ENCODE data around the gene APOO.

Gene APOO

GRCh38 chrX:23811656-23812055 lies 96.1 kb downstream of the APOO start:
- no peaks in the 10 kb centered on the region for H3K9me3 ChIP-seq (ENCODE audit: control insufficient read depth in 1 of 2, low read length in 2 of 2)

GRCh38 chrX:23811108-23811651 lies 96.6 kb downstream of the APOO start:
- peaks cover 0 to 5% of the 10 kb centered on the region in 2 donors for H3K4me1 ChIP-seq (ENCODE audit: control insufficient read depth in 1 of 2, insufficient read depth in 2 of 2, low read length in 2 of 2)
- H3K9me3 ChIP-seq (ENCODE audit: control insufficient read depth in 1 of 2, low read length in 2 of 2), result no peaks in the 10 kb centered on the region
- no peak overlapping the region for H3K4me3 ChIP-seq (ENCODE audit: low read depth in 1 of 2, low read length in 2 of 2)
- no peaks in the 10 kb centered on the region for H3K27me3 ChIP-seq (ENCODE audit: control insufficient read depth in 1 of 2, insufficient read depth in 2 of 2, low read length in 2 of 2)
- no peak overlapping the region for H3K9ac ChIP-seq (ENCODE audit: low read depth in 1 of 2, low read length in 2 of 2)
- H3K27ac ChIP-seq (ENCODE audit: low read depth, low read length), result no peak overlapping the region
- no peaks in the 10 kb centered on the region for H3K36me3 ChIP-seq (ENCODE audit: control insufficient read depth in 1 of 2, insufficient read depth in 2 of 2, low read length in 2 of 2)

More at GRCh38 chrX:23811656-23812055, 96.1 kb downstream of the APOO start:
- H3K9ac ChIP-seq (ENCODE audit: low read depth in 1 of 2, low read length in 2 of 2), result no peak overlapping the region
- no peaks in the 10 kb centered on the region for H3K36me3 ChIP-seq (ENCODE audit: control insufficient read depth in 1 of 2, insufficient read depth in 2 of 2, low read length in 2 of 2)
- H3K4me3 ChIP-seq (ENCODE audit: low read depth in 1 of 2, low read length in 2 of 2), result no peak overlapping the region
- no peaks in the 10 kb centered on the region for H3K27me3 ChIP-seq (ENCODE audit: control insufficient read depth in 1 of 2, insufficient read depth in 2 of 2, low read length in 2 of 2)
- peaks cover 0 to 5% of the 10 kb centered on the region in 2 donors for H3K4me1 ChIP-seq (ENCODE audit: control insufficient read depth in 1 of 2, insufficient read depth in 2 of 2, low read length in 2 of 2)
- no peak overlapping the region for H3K27ac ChIP-seq (ENCODE audit: low read depth, low read length)

- no peak overlapping the region for H3K27ac ChIP-seq (ENCODE audit: low read depth, low read length)
- H3K9ac ChIP-seq (ENCODE audit: low read depth in 1 of 2, low read length in 2 of 2), result no peak overlapping the region
- no peaks in the 10 kb centered on the region for H3K27me3 ChIP-seq (ENCODE audit: control insufficient read depth in 1 of 2, insufficient read depth in 2 of 2, low read length in 2 of 2)
- H3K36me3 ChIP-seq (ENCODE audit: control insufficient read depth in 1 of 2, insufficient read depth in 2 of 2, low read length in 2 of 2), result no peaks in the 10 kb centered on the region
- peaks cover 0 to 5% of the 10 kb centered on the region in 2 donors for H3K4me1 ChIP-seq (ENCODE audit: control insufficient read depth in 1 of 2, insufficient read depth in 2 of 2, low read length in 2 of 2)
- H3K4me3 ChIP-seq (ENCODE audit: low read depth in 1 of 2, low read length in 2 of 2), result no peak overlapping the region
- no peaks in the 10 kb centered on the region for H3K9me3 ChIP-seq (ENCODE audit: control insufficient read depth in 1 of 2, low read length in 2 of 2)
These were observed 97.5 kb downstream of the APOO start for GRCh38 chrX:23810279-23810678.

GRCh38 chrX:23805389-23805788 lies 102.3 kb downstream of the APOO start:
- Histone ChIP-seq H3K36me3 (ENCODE audit: control insufficient read depth in 1 of 2, insufficient read depth in 2 of 2, low read length in 2 of 2) (no peaks in the 10 kb centered on the region), H3K4me3 (ENCODE audit: low read depth in 1 of 2, low read length in 2 of 2) (no peak overlapping the region), H3K4me1 (ENCODE audit: control insufficient read depth in 1 of 2, insufficient read depth in 2 of 2, low read length in 2 of 2) (peaks cover 9 to 14% of the 10 kb centered on the region in 2 donors), H3K9ac (ENCODE audit: low read depth in 1 of 2, low read length in 2 of 2) (no peak overlapping the region), H3K27ac (ENCODE audit: low read depth, low read length) (no peak overlapping the region), H3K9me3 (ENCODE audit: control insufficient read depth in 1 of 2, low read length in 2 of 2) (no peaks in the 10 kb centered on the region), H3K27me3 (ENCODE audit: control insufficient read depth in 1 of 2, insufficient read depth in 2 of 2, low read length in 2 of 2) (no peaks in the 10 kb centered on the region)

GRCh38 chrX:23804578-23804977 lies 103.2 kb downstream of the APOO start:
- no peak overlapping the region for H3K9ac ChIP-seq (ENCODE audit: low read depth in 1 of 2, low read length in 2 of 2)
- H3K4me3 ChIP-seq (ENCODE audit: low read depth in 1 of 2, low read length in 2 of 2), result no peak overlapping the region
- H3K36me3 ChIP-seq (ENCODE audit: control insufficient read depth in 1 of 2, insufficient read depth in 2 of 2, low read length in 2 of 2), result no peaks in the 10 kb centered on the region
- peaks cover 9 to 14% of the 10 kb centered on the region in 2 donors for H3K4me1 ChIP-seq (ENCODE audit: control insufficient read depth in 1 of 2, insufficient read depth in 2 of 2, low read length in 2 of 2)
- H3K27ac ChIP-seq (ENCODE audit: low read depth, low read length), result no peak overlapping the region
- no peaks in the 10 kb centered on the region for H3K27me3 ChIP-seq (ENCODE audit: control insufficient read depth in 1 of 2, insufficient read depth in 2 of 2, low read length in 2 of 2)
- no peaks in the 10 kb centered on the region for H3K9me3 ChIP-seq (ENCODE audit: control insufficient read depth in 1 of 2, low read length in 2 of 2)

- H3K4me1 ChIP-seq (ENCODE audit: control insufficient read depth in 1 of 2, insufficient read depth in 2 of 2, low read length in 2 of 2), result peaks cover 13 to 14% of the 10 kb centered on the region in 2 donors
- H3K36me3 ChIP-seq (ENCODE audit: control insufficient read depth in 1 of 2, insufficient read depth in 2 of 2, low read length in 2 of 2), result no peaks in the 10 kb centered on the region
- no peak overlapping the region for H3K9ac ChIP-seq (ENCODE audit: low read depth in 1 of 2, low read length in 2 of 2)
- no peak overlapping the region for H3K4me3 ChIP-seq (ENCODE audit: low read depth in 1 of 2, low read length in 2 of 2)
- H3K27ac ChIP-seq (ENCODE audit: low read depth, low read length), result peak overlapping the region; percentile 20
- H3K27me3 ChIP-seq (ENCODE audit: control insufficient read depth in 1 of 2, insufficient read depth in 2 of 2, low read length in 2 of 2), result no peaks in the 10 kb centered on the region
- H3K9me3 ChIP-seq (ENCODE audit: control insufficient read depth in 1 of 2, low read length in 2 of 2), result no peaks in the 10 kb centered on the region
These were observed 103.8 kb downstream of the APOO start for GRCh38 chrX:23803931-23804381.

GRCh38 chrX:23802431-23802830 lies 105.3 kb downstream of the APOO start:
- no peaks in the 10 kb centered on the region for H3K9me3 ChIP-seq (ENCODE audit: control insufficient read depth in 1 of 2, low read length in 2 of 2)
- no peaks in the 10 kb centered on the region for H3K27me3 ChIP-seq (ENCODE audit: control insufficient read depth in 1 of 2, insufficient read depth in 2 of 2, low read length in 2 of 2)
- H3K4me3 ChIP-seq (ENCODE audit: low read depth in 1 of 2, low read length in 2 of 2), result no peak overlapping the region
- no peak overlapping the region for H3K9ac ChIP-seq (ENCODE audit: low read depth in 1 of 2, low read length in 2 of 2)
- no peak overlapping the region for H3K27ac ChIP-seq (ENCODE audit: low read depth, low read length)
- H3K36me3 ChIP-seq (ENCODE audit: control insufficient read depth in 1 of 2, insufficient read depth in 2 of 2, low read length in 2 of 2), result no peaks in the 10 kb centered on the region
- H3K4me1 ChIP-seq (ENCODE audit: control insufficient read depth in 1 of 2, insufficient read depth in 2 of 2, low read length in 2 of 2), result peaks cover 13 to 14% of the 10 kb centered on the region in 2 donors

GRCh38 chrX:23799469-23800065 lies 108.2 kb downstream of the APOO start:
- no peak overlapping the region for H3K4me3 ChIP-seq (ENCODE audit: low read depth in 1 of 2, low read length in 2 of 2)
- no peak overlapping the region for H3K9ac ChIP-seq (ENCODE audit: low read depth in 1 of 2, low read length in 2 of 2)
- peaks cover 8 to 13% of the 10 kb centered on the region in 2 donors for H3K4me1 ChIP-seq (ENCODE audit: control insufficient read depth in 1 of 2, insufficient read depth in 2 of 2, low read length in 2 of 2)
- no peak overlapping the region for H3K27ac ChIP-seq (ENCODE audit: low read depth, low read length)
- H3K36me3 ChIP-seq (ENCODE audit: control insufficient read depth in 1 of 2, insufficient read depth in 2 of 2, low read length in 2 of 2), result no peaks in the 10 kb centered on the region
- no peaks in the 10 kb centered on the region for H3K27me3 ChIP-seq (ENCODE audit: control insufficient read depth in 1 of 2, insufficient read depth in 2 of 2, low read length in 2 of 2)
- H3K9me3 ChIP-seq (ENCODE audit: control insufficient read depth in 1 of 2, low read length in 2 of 2), result no peaks in the 10 kb centered on the region

GRCh38 chrX:23797371-23798128 lies 110.2 kb downstream of the APOO start:
- no peaks in the 10 kb centered on the region for H3K27me3 ChIP-seq (ENCODE audit: control insufficient read depth in 1 of 2, insufficient read depth in 2 of 2, low read length in 2 of 2)
- H3K27ac ChIP-seq (ENCODE audit: low read depth, low read length), result no peak overlapping the region
- no peaks in the 10 kb centered on the region for H3K36me3 ChIP-seq (ENCODE audit: control insufficient read depth in 1 of 2, insufficient read depth in 2 of 2, low read length in 2 of 2)
- no peak overlapping the region for H3K9ac ChIP-seq (ENCODE audit: low read depth in 1 of 2, low read length in 2 of 2)
- no peak overlapping the region for H3K4me3 ChIP-seq (ENCODE audit: low read depth in 1 of 2, low read length in 2 of 2)
- H3K9me3 ChIP-seq (ENCODE audit: control insufficient read depth in 1 of 2, low read length in 2 of 2), result no peaks in the 10 kb centered on the region
- H3K4me1 ChIP-seq (ENCODE audit: control insufficient read depth in 1 of 2, insufficient read depth in 2 of 2, low read length in 2 of 2), result peaks cover 0 to 4% of the 10 kb centered on the region in 2 donors

- Histone ChIP-seq H3K27me3 (ENCODE audit: control insufficient read depth in 1 of 2, insufficient read depth in 2 of 2, low read length in 2 of 2) (no peaks in the 10 kb centered on the region), H3K9me3 (ENCODE audit: control insufficient read depth in 1 of 2, low read length in 2 of 2) (no peaks in the 10 kb centered on the region), H3K4me3 (ENCODE audit: low read depth in 1 of 2, low read length in 2 of 2) (no peak overlapping the region), H3K9ac (ENCODE audit: low read depth in 1 of 2, low read length in 2 of 2) (no peak overlapping the region), H3K27ac (ENCODE audit: low read depth, low read length) (no peak overlapping the region), H3K4me1 (ENCODE audit: control insufficient read depth in 1 of 2, insufficient read depth in 2 of 2, low read length in 2 of 2) (peaks cover 4% of the 10 kb centered on the region in 2 donors), H3K36me3 (ENCODE audit: control insufficient read depth in 1 of 2, insufficient read depth in 2 of 2, low read length in 2 of 2) (no peaks in the 10 kb centered on the region)
These were observed 112.5 kb downstream of the APOO start for GRCh38 chrX:23795221-23795620.
